Measurements from ENCODE around the gene SEMA7A.

GRCh38 chr15:74482661-74483060 lies 48.9 kb upstream of the SEMA7A start:
- TF ChIP-seq CTCF (IDR thresholded peaks at IDR 0.05) (no peak), POLR2A (IDR thresholded peaks at IDR 0.05) (no peak)

Data from uterus (tissue), 2 donors.